IMR-90 (cell line): Measurements from ENCODE around the gene RPS19. TPM values are rescaled to one million over a fixed set of nuclear protein-coding genes. Genes with fewer than 3 reads are reported as not detected.
A peak's percentile ranks its signal among the peaks of the same experiment; 100 is the strongest.

Experiments used
- ATAC-seq: fragments of 200-7000 bp; cut with Tn5 transposase; 2 replicates; pipeline ENCODE4 v1.9.1; 2020; ENCODE audit warnings: low read depth, mild to moderate bottlenecking, moderate library complexity
- BruUV-seq: library from RNA; stranded (reverse); fragments of 400-500 nt; replicated peaks from 2 replicates; lab custom pipeline; 2021; lab: Mats Ljungman, UMichigan
- CTCF ChIA-PET: fragments of 300-600 bp; formaldehyde crosslinking; extraction: SDS; loops from one replicate; lab custom pipeline; 2021; ENCODE audit warnings: antibody characterized with exemption; lab: Yijun Ruan, JAX
- POLR2A ChIA-PET: fragments of 300-600 bp; sonication (Branson Sonifier 250); formaldehyde crosslinking; loops from one replicate; lab custom pipeline; 2022; ENCODE audit warnings: antibody characterized with exemption; ENCODE audit not compliant: unreplicated experiment; lab: Charles Lee
- DNase-seq: peaks from one replicate; pipeline ENCODE4 v3.0.0; 2013
- H2AFZ ChIP-seq: replicated peaks from 2 replicates; pipeline ENCODE3; 2013; ENCODE audit warnings: low read length, mild to moderate bottlenecking; ENCODE audit not compliant: poor library complexity
- H2AK5ac ChIP-seq: 2 replicates; pipeline ENCODE4 v1.6.1; 2013; ENCODE audit warnings: low read depth, low read length, inconsistent platforms
- H2AK9ac ChIP-seq: replicated peaks from 2 replicates; pipeline ENCODE3; 2013; ENCODE audit warnings: mild to moderate bottlenecking, low read depth, low read length, moderate library complexity; ENCODE audit not compliant: poor library complexity
- H2BK120ac ChIP-seq: 2 replicates; pipeline ENCODE4 v1.6.1; 2013; ENCODE audit warnings: low read depth, low read length, inconsistent platforms
- H2BK15ac ChIP-seq: 3 replicates; pipeline ENCODE4 v1.6.1; 2013; ENCODE audit warnings: low read depth, low read length, inconsistent platforms
- H2BK20ac ChIP-seq: 2 replicates; pipeline ENCODE4 v1.6.1; 2013; ENCODE audit warnings: low read depth, mild to moderate bottlenecking, inconsistent platforms, low read length, moderate library complexity
- H2BK5ac ChIP-seq: 2 replicates; pipeline ENCODE4 v1.6.1; 2013; ENCODE audit warnings: mild to moderate bottlenecking, low read depth, low read length, inconsistent platforms; ENCODE audit not compliant: poor library complexity, severe bottlenecking
- H3K14ac ChIP-seq: replicated peaks from 2 replicates; pipeline ENCODE4 v1.6.1; 2013; ENCODE audit warnings: low read depth, low read length, inconsistent platforms
- H3K18ac ChIP-seq: 2 replicates; pipeline ENCODE4 v1.6.1; 2013; ENCODE audit warnings: low read depth, low read length, control low read depth
- H3K23ac ChIP-seq: 2 replicates; pipeline ENCODE4 v1.6.1; 2013; ENCODE audit warnings: low read depth, low read length, inconsistent platforms
- H3K27ac ChIP-seq: 2 replicates; pipeline ENCODE4 v1.5.1; 2013; ENCODE audit warnings: mild to moderate bottlenecking, control low read depth, low read length; ENCODE audit not compliant: insufficient read depth
- H3K27me3 ChIP-seq: 2 replicates; pipeline ENCODE4 v1.6.1; 2013; ENCODE audit warnings: low read length; ENCODE audit not compliant: control insufficient read depth, insufficient read depth
- H3K36me3 ChIP-seq: 2 replicates; pipeline ENCODE4 v1.6.1; 2013; ENCODE audit warnings: low read length, mixed read lengths; ENCODE audit not compliant: control insufficient read depth, insufficient read depth
- H3K4ac ChIP-seq: 2 replicates; pipeline ENCODE4 v1.6.1; 2013; ENCODE audit warnings: low read depth, low read length, inconsistent platforms
- H3K4me1 ChIP-seq: 2 replicates; pipeline ENCODE4 v1.6.1; 2013; ENCODE audit warnings: low read length, mixed read lengths; ENCODE audit not compliant: control insufficient read depth, insufficient read depth
- H3K4me2 ChIP-seq: 2 replicates; pipeline ENCODE4 v1.6.1; 2013; ENCODE audit warnings: low read depth, mild to moderate bottlenecking, control low read depth, low read length, moderate library complexity
- H3K4me3 ChIP-seq: 2 replicates; pipeline ENCODE4 v1.5.1; 2013; ENCODE audit warnings: low read depth, mild to moderate bottlenecking, control low read depth, low read length, moderate library complexity; ENCODE audit not compliant: insufficient read depth
- H3K56ac ChIP-seq: 2 replicates; pipeline ENCODE4 v1.6.1; 2013; ENCODE audit warnings: low read length, inconsistent platforms; ENCODE audit not compliant: insufficient read depth; ENCODE audit errors: extremely low read depth
- H3K79me1 ChIP-seq, 2 experiments: 2 replicates each; pipeline ENCODE4 v1.6.1; 2013; ENCODE audit warnings: low read length in 2 of 2, inconsistent platforms in 1 of 2, low read depth in 1 of 2
- H3K9ac ChIP-seq: 2 replicates; pipeline ENCODE4 v1.6.1; 2013; ENCODE audit warnings: low read depth, low read length, control low read depth
- H3K9me1 ChIP-seq: 2 replicates; pipeline ENCODE4 v1.6.1; 2013; ENCODE audit warnings: low read length, inconsistent platforms; ENCODE audit not compliant: insufficient read depth
- H3K9me3 ChIP-seq: 2 replicates; pipeline ENCODE4 v1.6.1; 2013; ENCODE audit warnings: low read length; ENCODE audit not compliant: control insufficient read depth, insufficient read depth
- H4K20me1 ChIP-seq: 2 replicates; pipeline ENCODE4 v1.6.1; 2013; ENCODE audit warnings: low read length, inconsistent platforms; ENCODE audit not compliant: insufficient read depth
- H4K5ac ChIP-seq: 2 replicates; pipeline ENCODE4 v1.6.1; 2013; ENCODE audit warnings: mild to moderate bottlenecking, low read depth, low read length, control low read depth
- H4K8ac ChIP-seq, 2 experiments: 2 replicates each; pipeline ENCODE4 v1.6.1; 2013; ENCODE audit warnings: low read depth in 2 of 2, low read length in 2 of 2, control low read depth in 1 of 2, inconsistent platforms in 1 of 2
- H4K91ac ChIP-seq: 2 replicates; pipeline ENCODE4 v1.6.1; 2013; ENCODE audit warnings: low read depth, low read length, inconsistent platforms; ENCODE audit not compliant: insufficient read depth
- BHLHE40 ChIP-seq: fragments of 150-350 bp; IDR thresholded peaks from 2 replicates; pipeline ENCODE4 v1.6.1; 2016; ENCODE audit warnings: mild to moderate bottlenecking, low read depth, low read length
- CEBPB ChIP-seq: IDR thresholded peaks from 2 replicates; pipeline ENCODE4 v1.6.1; 2012; ENCODE audit warnings: low read depth, low read length, improper control_type of control experiment
- CHD1 ChIP-seq: IDR thresholded peaks from 2 replicates; pipeline ENCODE4 v1.6.1; 2012; ENCODE audit warnings: low read depth, low read length, improper control_type of control experiment
- CTCF ChIP-seq: conservative IDR thresholded peaks from 2 replicates; pipeline ENCODE4 v1.5.1; 2012; ENCODE audit warnings: mild to moderate bottlenecking, low read depth, low read length, improper control_type of control experiment
- FOS ChIP-seq: fragments of 150-350 bp; IDR thresholded peaks from 2 replicates; pipeline ENCODE4 v1.6.1; 2016; ENCODE audit warnings: low read depth, low read length
- MAFK ChIP-seq: IDR thresholded peaks from 2 replicates; pipeline ENCODE4 v1.6.1; 2012; ENCODE audit warnings: low read depth, low read length, improper control_type of control experiment
- MAZ ChIP-seq: IDR thresholded peaks from 2 replicates; pipeline ENCODE4 v1.6.1; 2012; ENCODE audit warnings: low read depth, mild to moderate bottlenecking, low read length, improper control_type of control experiment, moderate library complexity, borderline replicate concordance
- MXI1 ChIP-seq: IDR thresholded peaks from 2 replicates; pipeline ENCODE4 v1.6.1; 2012; ENCODE audit warnings: low read depth, mild to moderate bottlenecking, low read length, moderate library complexity, borderline replicate concordance
- NFE2L2 ChIP-seq: fragments of 150-350 bp; IDR thresholded peaks from 2 replicates; pipeline ENCODE4 v1.6.1; 2016; ENCODE audit warnings: low read depth, mild to moderate bottlenecking, low read length
- POLR2A ChIP-seq: IDR thresholded peaks from 2 replicates; pipeline ENCODE4 v1.6.1; 2012; ENCODE audit warnings: mild to moderate bottlenecking, low read depth, low read length
- RAD21 ChIP-seq: IDR thresholded peaks from 2 replicates; pipeline ENCODE4 v1.6.1; 2012; ENCODE audit warnings: low read length, improper control_type of control experiment
- RCOR1 ChIP-seq: IDR thresholded peaks from 2 replicates; pipeline ENCODE4 v1.6.1; 2012; ENCODE audit warnings: mild to moderate bottlenecking, low read length, improper control_type of control experiment; ENCODE audit not compliant: insufficient replicate concordance
- RFX5 ChIP-seq: IDR thresholded peaks from 2 replicates; pipeline ENCODE4 v1.8.0; 2012; ENCODE audit warnings: low read depth, mild to moderate bottlenecking, low read length, moderate library complexity
- SMC3 ChIP-seq: fragments of 150-350 bp; IDR thresholded peaks from 2 replicates; pipeline ENCODE4 v1.6.1; 2016; ENCODE audit warnings: low read depth, mild to moderate bottlenecking, antibody characterized with exemption, low read length, moderate library complexity
- WGBS, 2 experiments: methylation state at CpG; one replicate each; pipeline versions ENCODE4 v1.1.5 to v1.1.7; 2013; ENCODE audit warnings: missing lambda C conversion rate in 2 of 2; ENCODE audit not compliant: insufficient read length in 1 of 2; ENCODE audit errors: extremely low coverage in 2 of 2; 5-methylcytosine and 5-hydroxymethylcytosine counted together
- dilution Hi-C: fragments of 300-500 bp; cut with HindIII; formaldehyde crosslinking; loops from one replicate; pipeline ENCODE4 v1.14.3; 2018; ENCODE audit warnings: low sequenced_read_pairs; ENCODE audit not compliant: unreplicated experiment
- in situ Hi-C: fragments of 300-500 bp; cut with MboI; formaldehyde crosslinking; loops from 3 replicates; pipeline ENCODE4 v1.14.3; 2019; ENCODE audit warnings: low sequenced_read_pairs, inconsistent platforms, mixed read lengths
- intact Hi-C: fragments of 100-400 bp; cut with micrococcal nuclease; formaldehyde crosslinking; loops from 2 replicates; pipeline ENCODE4 v1.10.0; 2022
- polyA plus RNA-seq, 3 experiments: library from polyadenylated mRNA; depleted of rRNA; stranded (reverse); fragments of >200 nt; gene quantifications; 2 replicates each; pipeline ENCODE4 v1.2.3, GENCODE V29; 2012; ENCODE audit warnings: low replicate concordance in 1 of 3
- total RNA-seq: library from RNA; depleted of rRNA; stranded (reverse); fragments of >200 nt; gene quantifications from 2 replicates; pipeline ENCODE4 v1.2.3, GENCODE V29; 2012
- TF ChIP-seq, protein P1 (sequence below): fragments of 150-350 bp; IDR thresholded peaks from 2 replicates; pipeline ENCODE4 v1.6.1; 2017; ENCODE audit warnings: mild to moderate bottlenecking, antibody characterized with exemption, low read length, low read depth
- TF ChIP-seq, protein P2 (sequence below): fragments of 150-350 bp; IDR thresholded peaks from 2 replicates; pipeline ENCODE4 v1.6.1; 2016; ENCODE audit warnings: low read depth, mild to moderate bottlenecking, low read length, moderate library complexity, borderline replicate concordance

The RPS19 gene
- total and polyA plus RNA-seq, 2 of the 4 experiments (the other 2 are of a cell fraction): 230 to 3,988 TPM

DNA sequence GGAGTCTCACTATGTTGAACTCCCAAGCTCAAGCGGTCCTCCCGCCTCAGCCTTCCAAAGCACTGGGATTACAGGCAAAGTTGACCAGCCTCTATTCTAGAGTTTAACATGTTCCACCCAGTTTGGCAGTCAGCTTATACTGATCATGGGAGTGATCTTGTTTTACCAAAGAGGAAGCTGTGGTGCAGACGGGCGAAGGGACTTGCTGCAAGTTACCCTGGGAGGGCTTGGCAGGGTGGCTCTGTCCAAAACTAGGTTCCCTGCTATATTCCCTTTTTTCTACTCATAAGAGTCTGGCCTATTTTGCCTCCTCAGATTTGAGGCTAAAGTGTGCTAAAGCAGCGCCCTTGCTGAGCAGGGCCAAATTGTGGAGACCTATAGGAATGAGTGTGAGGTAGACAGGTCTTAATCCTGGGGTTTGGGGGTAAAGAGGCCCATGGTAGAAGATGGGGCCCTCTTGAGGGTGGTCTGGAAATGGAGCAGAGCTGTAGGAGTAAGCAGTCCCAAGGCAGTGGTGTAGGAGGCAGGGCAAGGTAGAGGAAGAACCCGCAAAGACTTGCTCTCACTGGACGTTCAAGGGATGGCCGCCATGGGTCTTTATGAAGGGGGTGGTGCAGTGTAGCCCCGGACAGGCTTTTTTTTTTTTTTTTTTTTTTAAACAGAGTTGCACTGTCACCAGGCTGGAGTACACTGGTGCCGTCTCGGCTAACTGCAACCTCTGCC lies 3.3 kb downstream of the RPS19 start:
- Histone ChIP-seq H3K9ac (peak overlapping the region; percentile 17; the same call in 1 of the 2 replicates), H3K9me3 (no peaks in the 10 kb centered on the region), H3K27me3 (no peaks in the 10 kb centered on the region), H3K79me1 (peaks cover 24 to 67% of the 10 kb centered on the region in 2 experiments), H2BK120ac (no peak overlapping the region), H3K36me3 (peaks cover 61% of the 10 kb centered on the region), H4K8ac (no peak overlapping the region), H2BK5ac (no peak overlapping the region), H2BK15ac (no peak overlapping the region), H3K23ac (no peak overlapping the region), H2AK9ac (no peak overlapping the region), H3K4me1 (peaks cover 14% of the 10 kb centered on the region), H2AFZ (no peak overlapping the region), H3K56ac (no peak overlapping the region), H4K91ac (no peak overlapping the region), H3K9me1 (peaks cover 24% of the 10 kb centered on the region), H3K4me2 (no peak overlapping the region), H2BK20ac (no peak overlapping the region), H3K14ac (no peak overlapping the region), H3K27ac (no peak overlapping the region), H3K18ac (no peak overlapping the region), H4K5ac (no peak overlapping the region), H3K4ac (no peak overlapping the region), H3K4me3 (no peak overlapping the region), H2AK5ac (no peak overlapping the region), H4K20me1 (peaks cover 76% of the 10 kb centered on the region)
- intact Hi-C loops (no loop called here), dilution Hi-C loops (no loop called here), in situ Hi-C loops (no loop called here)
- BruUV-seq: no TSS peak
- CTCF ChIA-PET: no interaction called here
- POLR2A ChIA-PET: no interaction called here
- DNase-seq: no peak
- 100% methylated on average over 3 of the region's 11 CpGs; no CpG with 5 or more reads in 1 of the 2 experiments for WGBS, 2 experiments
- ATAC-seq: no peak
- TF ChIP-seq CTCF: no peak
- TF ChIP-seq CEBPB: no peak
- no peak for TF ChIP-seq MXI1
- no peak for TF ChIP-seq RCOR1
- TF ChIP-seq POLR2A: no peak
- TF ChIP-seq FOS: no peak
- TF ChIP-seq, protein P1, sequence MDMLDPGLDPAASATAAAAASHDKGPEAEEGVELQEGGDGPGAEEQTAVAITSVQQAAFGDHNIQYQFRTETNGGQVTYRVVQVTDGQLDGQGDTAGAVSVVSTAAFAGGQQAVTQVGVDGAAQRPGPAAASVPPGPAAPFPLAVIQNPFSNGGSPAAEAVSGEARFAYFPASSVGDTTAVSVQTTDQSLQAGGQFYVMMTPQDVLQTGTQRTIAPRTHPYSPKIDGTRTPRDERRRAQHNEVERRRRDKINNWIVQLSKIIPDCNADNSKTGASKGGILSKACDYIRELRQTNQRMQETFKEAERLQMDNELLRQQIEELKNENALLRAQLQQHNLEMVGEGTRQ: no peak
- TF ChIP-seq NFE2L2: no peak
- no peak for TF ChIP-seq MAFK
- TF ChIP-seq CHD1: no peak
- no peak for TF ChIP-seq BHLHE40
- TF ChIP-seq SMC3: no peak
- TF ChIP-seq RFX5: no peak
- no peak for TF ChIP-seq RAD21
- no peak for TF ChIP-seq MAZ
- TF ChIP-seq, protein P2, sequence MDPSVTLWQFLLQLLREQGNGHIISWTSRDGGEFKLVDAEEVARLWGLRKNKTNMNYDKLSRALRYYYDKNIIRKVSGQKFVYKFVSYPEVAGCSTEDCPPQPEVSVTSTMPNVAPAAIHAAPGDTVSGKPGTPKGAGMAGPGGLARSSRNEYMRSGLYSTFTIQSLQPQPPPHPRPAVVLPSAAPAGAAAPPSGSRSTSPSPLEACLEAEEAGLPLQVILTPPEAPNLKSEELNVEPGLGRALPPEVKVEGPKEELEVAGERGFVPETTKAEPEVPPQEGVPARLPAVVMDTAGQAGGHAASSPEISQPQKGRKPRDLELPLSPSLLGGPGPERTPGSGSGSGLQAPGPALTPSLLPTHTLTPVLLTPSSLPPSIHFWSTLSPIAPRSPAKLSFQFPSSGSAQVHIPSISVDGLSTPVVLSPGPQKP: no peak
